HUES64 (cell line): Measurements from ENCODE around the gene FAM170B.

Experiments
- H3K27ac ChIP-seq: 2 replicates; pipeline ENCODE4 v1.7.0; 2013; ENCODE audit warnings: low read depth, low read length, inconsistent platforms
- H3K27me3 ChIP-seq: 2 replicates; pipeline ENCODE4 v1.6.1; 2013; ENCODE audit warnings: mild to moderate bottlenecking, low read length; ENCODE audit not compliant: insufficient read depth
- H3K36me3 ChIP-seq: 2 replicates; pipeline ENCODE4 v1.6.1; 2013; ENCODE audit warnings: mild to moderate bottlenecking, low read length; ENCODE audit not compliant: insufficient read depth
- H3K4me1 ChIP-seq: 2 replicates; pipeline ENCODE4 v1.6.1; 2013; ENCODE audit warnings: mild to moderate bottlenecking, low read length, moderate library complexity; ENCODE audit not compliant: insufficient read depth
- H3K4me3 ChIP-seq: 2 replicates; pipeline ENCODE4 v1.5.1; 2013; ENCODE audit warnings: mild to moderate bottlenecking, low read length, moderate library complexity
- H3K9ac ChIP-seq: 2 replicates; pipeline ENCODE4 v1.6.1; 2013; ENCODE audit warnings: mild to moderate bottlenecking, low read depth, low read length
- H3K9me3 ChIP-seq: 2 replicates; pipeline ENCODE4 v1.6.1; 2013; ENCODE audit warnings: low read depth, low read length; ENCODE audit not compliant: insufficient read depth
- WGBS: fragments of 150-250, 120-280 bp; methylation state at CpG from one replicate; pipeline ENCODE4 v1.1.7; 2013; ENCODE audit warnings: missing lambda C conversion rate; 5-methylcytosine and 5-hydroxymethylcytosine counted together

The FAM170B gene

GRCh38 chr10:49167425-49168170, 33.8 kb upstream of the FAM170B start:
- no peaks in the 10 kb centered on the region for H3K9me3 ChIP-seq
- no peak overlapping the region for H3K27ac ChIP-seq
- H3K36me3 ChIP-seq: no peaks in the 10 kb centered on the region
- H3K9ac ChIP-seq: no peak overlapping the region
- H3K4me3 ChIP-seq: no peak overlapping the region
- WGBS: 94% methylated on average over 12 of the region's 12 CpGs
- no peaks in the 10 kb centered on the region for H3K27me3 ChIP-seq
- H3K4me1 ChIP-seq: no peaks in the 10 kb centered on the region

GRCh38 chr10:49166484-49167400, 32.9 kb upstream of the FAM170B start:
- H3K9ac ChIP-seq: no peak overlapping the region
- H3K4me3 ChIP-seq: no peak overlapping the region
- WGBS: 90% methylated on average over 13 of the region's 14 CpGs

DNA sequence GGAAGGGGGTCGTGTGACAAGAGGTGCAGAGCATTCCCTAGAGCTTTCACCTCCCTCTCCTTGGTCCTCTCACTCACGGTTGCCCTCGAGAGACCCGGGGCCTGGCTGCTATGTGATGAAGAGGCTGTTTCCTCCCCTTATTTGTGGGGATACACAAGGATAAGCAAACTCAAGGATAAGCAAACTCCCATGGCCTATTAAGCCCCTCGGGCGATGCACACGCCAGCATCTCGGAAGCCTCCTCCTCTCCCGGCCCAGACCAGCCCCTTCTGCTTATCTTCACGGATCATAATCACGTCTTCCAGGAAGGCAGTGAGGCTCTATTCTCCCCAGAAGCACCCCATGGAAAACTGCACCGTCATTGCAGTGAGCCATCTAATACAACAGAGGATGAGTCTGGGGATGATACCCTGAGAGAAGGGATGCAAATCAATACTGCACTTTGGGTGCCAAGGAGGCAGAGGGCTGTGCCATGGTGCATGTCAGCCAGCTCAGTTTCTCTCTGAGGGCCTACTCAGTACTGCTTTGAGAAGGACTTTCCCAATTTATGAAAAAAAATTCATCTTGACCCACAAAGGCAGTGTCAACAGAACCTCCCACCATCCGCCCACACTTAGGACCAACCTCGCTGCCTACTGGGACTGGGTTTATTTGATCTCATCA, 32.1 kb upstream of the FAM170B start:
- H3K27me3 ChIP-seq: no peaks in the 10 kb centered on the region; the same call in 1 of the 2 replicates
- no peak overlapping the region for H3K27ac ChIP-seq
- no peak overlapping the region for H3K9ac ChIP-seq
- no peak overlapping the region for H3K4me3 ChIP-seq
- 95% methylated on average over 13 of the region's 14 CpGs for WGBS
- no peaks in the 10 kb centered on the region for H3K9me3 ChIP-seq
- H3K4me1 ChIP-seq: no peaks in the 10 kb centered on the region
- no peaks in the 10 kb centered on the region for H3K36me3 ChIP-seq

More at GRCh38 chr10:49166484-49167400, 32.9 kb upstream of the FAM170B start:
- Histone ChIP-seq H3K27ac (no peak overlapping the region), H3K9me3 (no peaks in the 10 kb centered on the region), H3K4me1 (no peaks in the 10 kb centered on the region), H3K27me3 (no peaks in the 10 kb centered on the region; the same call in 1 of the 2 replicates), H3K36me3 (no peaks in the 10 kb centered on the region)

DNA sequence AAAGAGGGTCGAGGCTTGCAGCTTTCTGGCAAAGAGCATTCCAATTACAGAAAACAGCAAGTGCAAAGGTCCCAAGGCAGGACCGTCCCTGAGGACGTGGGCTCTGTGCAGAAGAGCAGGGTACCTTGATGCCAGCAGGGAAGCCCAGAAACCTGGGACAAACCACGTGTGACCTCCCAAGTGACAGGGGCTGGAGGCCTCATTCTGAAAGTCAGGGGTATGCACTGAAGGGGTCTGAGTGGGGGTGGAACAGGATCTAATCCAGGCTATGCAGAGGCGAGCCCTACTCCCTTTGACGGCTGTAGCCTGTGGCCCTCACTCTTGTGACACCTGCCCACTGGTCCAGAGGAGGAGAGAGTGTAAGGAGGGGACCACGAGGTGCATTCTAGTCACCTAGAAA, 31.4 kb upstream of the FAM170B start:
- Histone ChIP-seq H3K27me3 (no peaks in the 10 kb centered on the region; the same call in 1 of the 2 replicates), H3K27ac (no peak overlapping the region), H3K9ac (no peak overlapping the region), H3K9me3 (no peaks in the 10 kb centered on the region), H3K4me3 (no peak overlapping the region), H3K36me3 (no peaks in the 10 kb centered on the region), H3K4me1 (no peaks in the 10 kb centered on the region)
- WGBS: 87% methylated on average over 7 of the region's 7 CpGs

DNA sequence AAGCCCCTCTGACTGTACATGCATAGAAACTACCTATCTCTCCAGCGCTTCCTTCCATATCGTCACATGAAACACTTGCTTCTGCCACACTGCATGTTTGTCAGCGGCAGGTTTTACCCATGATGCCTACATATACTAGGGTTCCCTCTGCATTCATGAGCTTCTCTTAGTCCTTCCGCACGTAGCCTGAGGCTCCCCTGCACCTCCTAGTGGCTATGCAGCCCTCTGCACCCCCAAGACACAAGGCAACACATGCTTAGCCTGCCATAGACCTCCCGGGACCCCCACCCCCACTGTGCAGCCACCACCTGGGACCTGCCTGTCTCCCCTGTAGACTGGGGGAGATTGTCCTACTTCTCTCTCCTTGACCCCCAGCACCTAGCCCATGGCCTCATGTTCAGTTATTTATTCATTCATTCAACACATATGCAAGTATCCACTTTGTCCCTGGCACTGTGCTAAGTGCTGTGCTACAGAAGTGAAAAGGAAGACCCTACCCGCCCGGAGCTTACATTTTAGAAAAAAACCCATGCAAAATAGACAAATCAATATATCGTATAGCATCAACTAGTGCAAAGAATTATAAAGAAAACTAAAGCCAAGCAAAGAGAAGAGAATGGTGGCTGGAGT, 30.9 kb upstream of the FAM170B start:
- Histone ChIP-seq H3K9ac (no peak overlapping the region), H3K4me3 (no peak overlapping the region), H3K27me3 (no peaks in the 10 kb centered on the region; the same call in 1 of the 2 replicates), H3K27ac (no peak overlapping the region), H3K36me3 (no peaks in the 10 kb centered on the region), H3K9me3 (no peaks in the 10 kb centered on the region), H3K4me1 (no peaks in the 10 kb centered on the region)
- 67% methylated on average over 8 of the region's 9 CpGs for WGBS

DNA sequence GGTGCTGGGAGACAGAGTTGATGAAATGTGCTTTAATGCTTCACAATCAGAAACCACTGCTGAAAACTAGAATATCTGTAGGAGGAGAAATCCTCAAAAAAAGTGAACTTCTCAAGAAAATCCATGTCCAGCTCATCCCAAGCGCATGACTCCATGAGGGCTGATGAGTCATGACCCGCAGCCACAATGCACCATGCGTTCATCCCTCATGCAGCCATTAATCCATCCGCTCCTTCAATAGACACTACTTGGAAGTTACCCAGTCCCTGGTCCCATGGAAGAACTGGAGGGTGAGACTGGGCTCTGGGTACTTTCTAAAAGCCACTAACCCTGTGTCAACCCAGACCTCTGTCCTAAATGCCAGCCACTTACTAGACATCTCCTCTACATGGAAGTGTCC, 29.9 kb upstream of the FAM170B start:
- Histone ChIP-seq H3K36me3 (no peaks in the 10 kb centered on the region), H3K27me3 (no peaks in the 10 kb centered on the region; the same call in 1 of the 2 replicates), H3K4me3 (no peak overlapping the region), H3K4me1 (peaks cover 5% of the 10 kb centered on the region; the same call in 1 of the 2 replicates), H3K9ac (no peak overlapping the region), H3K9me3 (no peaks in the 10 kb centered on the region), H3K27ac (no peak overlapping the region)
- 94% methylated on average over 4 of the region's 4 CpGs for WGBS

- Histone ChIP-seq H3K9me3 (no peaks in the 10 kb centered on the region), H3K27me3 (no peaks in the 10 kb centered on the region; the same call in 1 of the 2 replicates), H3K36me3 (no peaks in the 10 kb centered on the region), H3K27ac (no peak overlapping the region), H3K4me3 (no peak overlapping the region), H3K9ac (no peak overlapping the region), H3K4me1 (peaks cover 13% of the 10 kb centered on the region; the same call in 1 of the 2 replicates)
- WGBS: 95% methylated on average over 8 of the region's 8 CpGs
These were observed 29.0 kb upstream of the FAM170B start for GRCh38 chr10:49162761-49163310.

DNA sequence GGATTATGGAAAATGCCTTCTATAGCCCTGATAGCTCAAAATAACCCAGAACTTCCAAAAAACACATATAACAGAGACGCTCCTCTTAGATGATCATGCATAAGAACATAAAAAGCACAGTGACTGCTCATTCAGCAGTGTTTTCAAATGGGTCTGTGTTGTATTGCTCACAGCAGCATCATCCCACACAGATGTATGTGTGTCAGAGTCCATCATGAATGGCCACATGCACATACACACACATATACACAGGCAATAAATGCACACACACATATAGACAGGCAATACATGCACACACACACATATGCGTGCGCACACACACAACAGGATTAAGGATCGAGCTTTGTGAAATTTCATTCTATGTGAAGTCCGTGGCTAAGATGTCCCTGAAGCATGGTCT, 28.2 kb upstream of the FAM170B start:
- H3K9ac ChIP-seq: no peak overlapping the region
- no peaks in the 10 kb centered on the region; the same call in 1 of the 2 replicates for H3K27me3 ChIP-seq
- H3K27ac ChIP-seq: no peak overlapping the region
- WGBS: 98% methylated on average over 5 of the region's 5 CpGs
- peaks cover 14% of the 10 kb centered on the region; the same call in 1 of the 2 replicates for H3K4me1 ChIP-seq
- H3K4me3 ChIP-seq: no peak overlapping the region
- H3K36me3 ChIP-seq: no peaks in the 10 kb centered on the region
- no peaks in the 10 kb centered on the region for H3K9me3 ChIP-seq

GRCh38 chr10:49161411-49161997, 27.7 kb upstream of the FAM170B start:
- Histone ChIP-seq H3K4me1 (peaks cover 14% of the 10 kb centered on the region; the same call in 1 of the 2 replicates), H3K4me3 (no peak overlapping the region), H3K27me3 (no peaks in the 10 kb centered on the region; the same call in 1 of the 2 replicates), H3K9me3 (no peaks in the 10 kb centered on the region), H3K36me3 (no peaks in the 10 kb centered on the region), H3K9ac (no peak overlapping the region), H3K27ac (no peak overlapping the region)
- WGBS: 68% methylated on average over 8 of the region's 8 CpGs

GRCh38 chr10:49160814-49161213, 27.0 kb upstream of the FAM170B start:
- 94% methylated on average over 5 of the region's 5 CpGs for WGBS
- Histone ChIP-seq H3K36me3 (no peaks in the 10 kb centered on the region), H3K9ac (no peak overlapping the region), H3K4me1 (peaks cover 14% of the 10 kb centered on the region; the same call in 1 of the 2 replicates), H3K9me3 (no peaks in the 10 kb centered on the region), H3K4me3 (no peak overlapping the region), H3K27me3 (no peaks in the 10 kb centered on the region; the same call in 1 of the 2 replicates), H3K27ac (no peak overlapping the region)
